Calu3 (cell line): ENCODE results near the gene ADIPOR2. TPM values are rescaled to one million over a fixed set of nuclear protein-coding genes. Genes with fewer than 3 reads are reported as not detected.
"Not testable (repeated sequence)": the region's sequence is repeated elsewhere in the genome, so short reads cannot be mapped to it uniquely, and the experiment has no call there.

Source experiments
- BruUV-seq: library from RNA; stranded (reverse); fragments of 400-500 nt; replicated peaks from 2 replicates; lab custom pipeline; 2021; lab: Mats Ljungman, UMichigan
- CTCF ChIA-PET: fragments of 300-600 bp; sonication (Branson Sonifier 250); formaldehyde crosslinking; loops from one replicate; lab custom pipeline; 2022; ENCODE audit warnings: antibody characterized with exemption; lab: Charles Lee
- DNase-seq: peaks from one replicate; pipeline ENCODE4 v3.0.0; 2022
- H3K27ac Mint-ChIP-seq: one replicate; pipeline ENCODE4 v1.8.0; 2022; ENCODE audit warnings: mixed read lengths; ENCODE audit not compliant: unreplicated experiment
- H3K27me3 Mint-ChIP-seq: one replicate; pipeline ENCODE4 v1.8.0; 2022; ENCODE audit warnings: mixed read lengths; ENCODE audit not compliant: unreplicated experiment
- H3K36me3 Mint-ChIP-seq: one replicate; pipeline ENCODE4 v1.8.0; 2022; ENCODE audit warnings: mild to moderate bottlenecking, moderate library complexity, mixed read lengths; ENCODE audit not compliant: insufficient read depth, unreplicated experiment
- H3K4me1 Mint-ChIP-seq: one replicate; pipeline ENCODE4 v1.8.0; 2022; ENCODE audit warnings: mild to moderate bottlenecking, low read depth, mixed read lengths; ENCODE audit not compliant: unreplicated experiment
- H3K4me3 Mint-ChIP-seq: one replicate; pipeline ENCODE4 v1.8.0; 2022; ENCODE audit warnings: mild to moderate bottlenecking, low read depth, moderate library complexity, mixed read lengths; ENCODE audit not compliant: unreplicated experiment
- H3K9me3 Mint-ChIP-seq: one replicate; pipeline ENCODE4 v1.8.0; 2022; ENCODE audit warnings: low read depth, mixed read lengths; ENCODE audit not compliant: unreplicated experiment
- CTCF ChIP-seq: fragments of 200-600 bp; IDR thresholded peaks from one replicate; pipeline ENCODE4 v1.8.0; 2022; ENCODE audit warnings: antibody characterized with exemption; ENCODE audit not compliant: unreplicated experiment
- intact Hi-C: fragments of 100-400 bp; cut with micrococcal nuclease; formaldehyde crosslinking; loops from one replicate; pipeline ENCODE4 v1.10.0; 2022; ENCODE audit not compliant: unreplicated experiment
- total RNA-seq: library from RNA; stranded (reverse); gene quantifications from 2 replicates; pipeline ENCODE4 v1.2.3, GENCODE V29; 2022

Gene ADIPOR2
- total RNA-seq, 1 experiment from 2014 or later: 90.3 TPM

GRCh38 chr12:1724250-1724649 is 33.4 kb downstream of the ADIPOR2 start:
- Mint-ChIP-seq H3K27ac (no peak overlapping the region), H3K9me3 (no peaks in the 10 kb centered on the region), H3K27me3 (no peaks in the 10 kb centered on the region), H3K36me3 (peaks cover 6% of the 10 kb centered on the region), H3K4me1 (peaks cover 9% of the 10 kb centered on the region), H3K4me3 (no peak overlapping the region)
- TF ChIP-seq CTCF: no peak
- no peak for DNase-seq
- intact Hi-C loops: no loop called here
- CTCF ChIA-PET: no interaction called here
- no TSS peak for BruUV-seq

- H3K36me3 Mint-ChIP-seq: peaks cover 6% of the 10 kb centered on the region
- no peak for DNase-seq
- no peak overlapping the region for H3K4me3 Mint-ChIP-seq
- CTCF ChIA-PET: interaction anchor here (0.6 to 1.2 kb wide), 2 partner anchors 34 to 92 kb away, joined by 3 to 4 read pairs; no protein-coding TSS in a partner anchor
- intact Hi-C loops: no loop called here
- TF ChIP-seq CTCF: no peak
- H3K9me3 Mint-ChIP-seq: no peaks in the 10 kb centered on the region
- no peak overlapping the region for H3K27ac Mint-ChIP-seq
- no TSS peak for BruUV-seq
- peaks cover 4% of the 10 kb centered on the region for H3K4me1 Mint-ChIP-seq
- H3K27me3 Mint-ChIP-seq: no peaks in the 10 kb centered on the region
Observed at GRCh38 chr12:1726753-1727152, 35.9 kb downstream of the ADIPOR2 start.

GRCh38 chr12:1728824-1729223 is 38.0 kb downstream of the ADIPOR2 start:
- DNase-seq: no peak
- Mint-ChIP-seq H3K27ac (no peak overlapping the region), H3K27me3 (no peaks in the 10 kb centered on the region), H3K4me3 (no peak overlapping the region), H3K36me3 (peaks cover 6% of the 10 kb centered on the region), H3K9me3 (no peaks in the 10 kb centered on the region), H3K4me1 (peaks cover 7% of the 10 kb centered on the region)
- no TSS peak for BruUV-seq
- CTCF ChIA-PET: no interaction called here
- TF ChIP-seq CTCF: no peak
- intact Hi-C loops: no loop called here

- Mint-ChIP-seq H3K4me3 (no peak overlapping the region), H3K9me3 (no peaks in the 10 kb centered on the region), H3K4me1 (peaks cover 7% of the 10 kb centered on the region), H3K36me3 (peaks cover 6% of the 10 kb centered on the region), H3K27me3 (no peaks in the 10 kb centered on the region), H3K27ac (no peak overlapping the region)
- intact Hi-C loops: no loop called here
- no TSS peak for BruUV-seq
- no peak for DNase-seq
- CTCF ChIA-PET: interaction anchor here (0.8 to 1.2 kb wide), 2 partner anchors 15 to 48 kb away, joined by 3 to 4 read pairs; no protein-coding TSS in a partner anchor
- no peak for TF ChIP-seq CTCF
Observed at GRCh38 chr12:1731019-1731687, 40.3 kb downstream of the ADIPOR2 start.

GRCh38 chr12:1731688-1732078 is 40.8 kb downstream of the ADIPOR2 start:
- intact Hi-C loops, H3K27ac Mint-ChIP-seq, H3K9me3 Mint-ChIP-seq, H3K36me3 Mint-ChIP-seq, DNase-seq, BruUV-seq, H3K27me3 Mint-ChIP-seq, H3K4me3 Mint-ChIP-seq: not testable (repeated sequence)
- CTCF ChIA-PET: interaction anchor here (0.5 kb wide), 1 partner anchor 908 kb away, joined by 3 read pairs; no protein-coding TSS in a partner anchor
- H3K4me1 Mint-ChIP-seq: peaks cover 12% of the 10 kb centered on the region
